SK-N-SH (cell line): ENCODE measurements around the gene STYXL1. TPM values are rescaled to one million over a fixed set of nuclear protein-coding genes. Genes with fewer than 3 reads are reported as not detected.

Source experiments
- CTCF ChIA-PET: fragments of 300-600, 350-600 bp; formaldehyde crosslinking; extraction: SDS; loops from one replicate; lab custom pipeline; 2021; lab: Yijun Ruan, JAX
- POLR2A ChIA-PET: fragments of 350-600 bp; sonication (Branson Sonifier 250); formaldehyde crosslinking; extraction: SDS; loops from one replicate; lab custom pipeline; 2020; ENCODE audit warnings: antibody characterized with exemption, inconsistent platforms; lab: Yijun Ruan, JAX
- DNase-seq: peaks from one replicate; pipeline ENCODE4 v3.0.0; 2012
- H2AFZ ChIP-seq: fragments of 200-600 bp; sonication (generic); 2 replicates; pipeline ENCODE4 v1.8.1; 2016; ENCODE audit warnings: antibody characterized with exemption, mild to moderate bottlenecking, low read depth
- H3F3A ChIP-seq: fragments of 200-600 bp; sonication (generic); replicated peaks from 2 replicates; pipeline ENCODE3; 2016; ENCODE audit warnings: antibody characterized with exemption, mild to moderate bottlenecking; ENCODE audit not compliant: insufficient read depth
- H3K27ac ChIP-seq, 2 experiments: fragments of 200-500 bp in 1 of 2; fragments of 200-600 bp in 1 of 2; sonication (Bioruptor generic) in 1 of 2; sonication (generic), shearing (Covaris generic) in 1 of 2; 2 replicates each; pipeline versions ENCODE4 v1.5.1 to v1.6.1; 2014 to 2016; ENCODE audit warnings: low read depth in 2 of 2, inconsistent platforms in 1 of 2, low read length in 1 of 2, mild to moderate bottlenecking in 1 of 2, mixed read lengths in 1 of 2
- H3K27me3 ChIP-seq: fragments of 200-600 bp; sonication (generic), shearing (Covaris generic); 2 replicates; pipeline ENCODE4 v1.6.1; 2016; ENCODE audit warnings: mixed run types; ENCODE audit not compliant: insufficient read depth
- H3K36me3 ChIP-seq, 2 experiments: fragments of 200-500 bp in 1 of 2; fragments of 200-600 bp in 1 of 2; sonication (Bioruptor generic) in 1 of 2; sonication (generic) in 1 of 2; replicated peaks in 1 of 2; 2 replicates each; pipeline versions ENCODE3 to v1.5.1; 2014 to 2016; ENCODE audit warnings: low read length in 1 of 2, mild to moderate bottlenecking in 1 of 2; ENCODE audit not compliant: insufficient read depth in 2 of 2, control insufficient read depth in 1 of 2
- H3K4me1 ChIP-seq, 2 experiments: fragments of 200-500 bp in 1 of 2; fragments of 200-600 bp in 1 of 2; sonication (Bioruptor generic) in 1 of 2; sonication (generic), shearing (Covaris generic) in 1 of 2; 2 replicates each; pipeline versions ENCODE4 v1.5.1 to v1.6.1; 2014 to 2016; ENCODE audit warnings: low read depth in 1 of 2, low read length in 1 of 2, mixed run types in 1 of 2; ENCODE audit not compliant: insufficient read depth in 2 of 2, control insufficient read depth in 1 of 2
- H3K4me2 ChIP-seq: fragments of 200-600 bp; sonication (generic), shearing (Covaris generic); 2 replicates; pipeline ENCODE4 v1.6.1; 2017; ENCODE audit warnings: mixed run types
- H3K4me3 ChIP-seq, 2 experiments: fragments of 200-500 bp in 1 of 2; fragments of 200-600 bp in 1 of 2; sonication (Bioruptor generic) in 1 of 2; sonication (generic), shearing (Covaris generic) in 1 of 2; 2 replicates each; pipeline versions ENCODE4 v1.5.1 to v1.8.1; 2014 to 2016; ENCODE audit warnings: low read depth in 2 of 2, inconsistent platforms in 1 of 2, low read length in 1 of 2, mild to moderate bottlenecking in 1 of 2, mixed read lengths in 1 of 2, moderate library complexity in 1 of 2
- H3K79me2 ChIP-seq: fragments of 200-600 bp; sonication (generic); 2 replicates; pipeline ENCODE4 v1.8.1; 2017; ENCODE audit warnings: mild to moderate bottlenecking; ENCODE audit not compliant: insufficient read depth
- H3K9ac ChIP-seq: fragments of 200-600 bp; sonication (generic); 2 replicates; pipeline ENCODE4 v1.6.1; 2017; ENCODE audit warnings: mixed run types
- H3K9me2 ChIP-seq: fragments of 200-600 bp; sonication (generic); 2 replicates; pipeline ENCODE4 v1.6.1; 2017; ENCODE audit warnings: mixed run types
- H3K9me3 ChIP-seq: fragments of 200-600 bp; sonication (generic); 2 replicates; pipeline ENCODE4 v1.6.1; 2017; ENCODE audit warnings: mixed run types, mild to moderate bottlenecking, moderate library complexity
- H4K20me1 ChIP-seq: fragments of 200-600 bp; sonication (generic); 2 replicates; pipeline ENCODE4 v1.6.1; 2017; ENCODE audit warnings: mild to moderate bottlenecking, mixed run types; ENCODE audit not compliant: insufficient read depth
- CTCF ChIP-seq: fragments of 200-600 bp; sonication (generic); IDR thresholded peaks from 2 replicates; pipeline ENCODE4 v1.6.1; 2017; ENCODE audit warnings: antibody characterized with exemption, mild to moderate bottlenecking, moderate library complexity
- FOSL2 ChIP-seq: IDR thresholded peaks from 2 replicates; pipeline ENCODE4 v1.4.0; 2012; ENCODE audit warnings: low read depth, mild to moderate bottlenecking, moderate library complexity, borderline replicate concordance
- FOXJ3 ChIP-seq: sonication (generic); formaldehyde crosslinking; IDR thresholded peaks from 2 replicates; pipeline ENCODE4 v1.5.1; 2020; ENCODE audit warnings: mild to moderate bottlenecking, missing genetic modification reagents
- FOXM1 ChIP-seq: IDR thresholded peaks from 2 replicates; pipeline ENCODE4 v1.4.0; 2012; ENCODE audit warnings: low read depth, mild to moderate bottlenecking
- GABPA ChIP-seq: IDR thresholded peaks from 2 replicates; pipeline ENCODE4 v1.4.0; 2012; ENCODE audit warnings: low read depth, mild to moderate bottlenecking
- GATA2 ChIP-seq: sonication (generic); formaldehyde crosslinking; IDR thresholded peaks from 2 replicates; pipeline ENCODE4 v1.5.0; 2020; ENCODE audit warnings: mild to moderate bottlenecking, missing genetic modification reagents
- JUND ChIP-seq: IDR thresholded peaks from 2 replicates; pipeline ENCODE4 v1.4.0; 2012
- MAX ChIP-seq: IDR thresholded peaks from 2 replicates; pipeline ENCODE4 v1.4.0; 2012; ENCODE audit warnings: low read depth
- MEF2A ChIP-seq: IDR thresholded peaks from 2 replicates; pipeline ENCODE4 v1.4.0; 2012; ENCODE audit warnings: low read depth, borderline replicate concordance
- MXI1 ChIP-seq: IDR thresholded peaks from 2 replicates; pipeline ENCODE4 v1.6.1; 2012; ENCODE audit warnings: mild to moderate bottlenecking, low read depth, low read length, improper control_type of control experiment
- NFIC ChIP-seq: IDR thresholded peaks from 2 replicates; pipeline ENCODE4 v1.4.0; 2012; ENCODE audit warnings: borderline replicate concordance
- NRF1 ChIP-seq: IDR thresholded peaks from 2 replicates; pipeline ENCODE4 v1.6.1; 2012; ENCODE audit warnings: low read depth, mild to moderate bottlenecking, low read length
- RAD21 ChIP-seq: IDR thresholded peaks from 2 replicates; pipeline ENCODE4 v1.6.1; 2012; ENCODE audit warnings: mild to moderate bottlenecking, low read length
- RCOR1 ChIP-seq: fragments of 150-350 bp; IDR thresholded peaks from 2 replicates; pipeline ENCODE4 v1.6.1; 2017; ENCODE audit warnings: antibody characterized with exemption, low read length
- RXRA ChIP-seq: IDR thresholded peaks from 2 replicates; pipeline ENCODE4 v1.4.0; 2012; ENCODE audit warnings: low read depth, mild to moderate bottlenecking, borderline replicate concordance
- SMC3 ChIP-seq: IDR thresholded peaks from 2 replicates; pipeline ENCODE4 v1.6.1; 2012; ENCODE audit warnings: low read depth, low read length, improper control_type of control experiment
- TEAD4 ChIP-seq: IDR thresholded peaks from 2 replicates; pipeline ENCODE4 v1.4.0; 2012; ENCODE audit warnings: mild to moderate bottlenecking, borderline replicate concordance; ENCODE audit not compliant: insufficient read depth
- USF2 ChIP-seq: fragments of 150-350 bp; IDR thresholded peaks from 2 replicates; pipeline ENCODE4 v1.6.1; 2017; ENCODE audit warnings: antibody characterized with exemption, low read length, low read depth, borderline replicate concordance
- YY1 ChIP-seq: IDR thresholded peaks from 2 replicates; pipeline ENCODE4 v1.4.0; 2012; ENCODE audit warnings: low read depth, mild to moderate bottlenecking
- ZBTB33 ChIP-seq: IDR thresholded peaks from 2 replicates; pipeline ENCODE4 v1.4.0; 2012; ENCODE audit warnings: low read depth, borderline replicate concordance
- WGBS: methylation state at CpG from one replicate; pipeline ENCODE4 v1.1.6; 2017; ENCODE audit warnings: low lambda C conversion rate; 5-methylcytosine and 5-hydroxymethylcytosine counted together
- polyA plus RNA-seq, 3 experiments: library from polyadenylated mRNA; depleted of rRNA; stranded (reverse); fragments of >200 nt; gene quantifications; 2 replicates each; pipeline ENCODE4 v1.2.3, GENCODE V29; 2012

Gene STYXL1
- polyA plus RNA-seq, 1 of the 3 experiments (the other 2 are of a cell fraction): 86.6 TPM

GRCh38 chr7:75983471-75984129, 64.2 kb downstream of the STYXL1 start:
- no peaks in the 10 kb centered on the region for H3K27me3 ChIP-seq
- H3K9ac ChIP-seq: no peak overlapping the region
- 92% methylated on average over 24 of the region's 26 CpGs for WGBS
- peaks cover 19 to 70% of the 10 kb centered on the region in 2 experiments for H3K36me3 ChIP-seq
- H3K9me3 ChIP-seq: no peaks in the 10 kb centered on the region
- no peak overlapping the region for H3K4me3 ChIP-seq
- DNase-seq: peak; percentile 44
- no peaks in the 10 kb centered on the region for H3K9me2 ChIP-seq
- no peak overlapping the region for H3K27ac ChIP-seq
- POLR2A ChIA-PET: no interaction called here
- H4K20me1 ChIP-seq: no peaks in the 10 kb centered on the region
- no peak overlapping the region for H3K4me2 ChIP-seq
- H3K4me1 ChIP-seq: no peaks in the 10 kb centered on the region; a peak in 1 of 4 replicates
- TF ChIP-seq TEAD4 (no peak), RCOR1 (no peak), GATA2 (CRISPR knock-in tag) (no peak), MXI1 (no peak), GABPA (no peak), JUND (no peak), RXRA (no peak), MAX (no peak), CTCF (no peak), RAD21 (no peak), NRF1 (no peak), NFIC (no peak), ZBTB33 (no peak), SMC3 (no peak), FOXM1 (no peak), USF2 (no peak), FOXJ3 (CRISPR knock-in tag) (no peak), YY1 (no peak), FOSL2 (no peak), MEF2A (no peak)
- H3F3A ChIP-seq: no peaks in the 10 kb centered on the region
- CTCF ChIA-PET: interaction anchor here (1.1 kb wide), 1 partner anchor 36 kb away, joined by 5 read pairs; no protein-coding TSS in a partner anchor
- no peak overlapping the region for H2AFZ ChIP-seq
- no peaks in the 10 kb centered on the region for H3K79me2 ChIP-seq
